HG03097 (cell line): ENCODE results near the gene KLHL29.
A peak's percentile ranks its signal among the peaks of the same experiment; 100 is the strongest.

Experiments
- ATAC-seq: cut with Tn5 transposase; IDR thresholded peaks from one replicate; pipeline ENCODE4 v1.9.1; 2021; ENCODE audit not compliant: unreplicated experiment, low FRiP score

Gene KLHL29

DNA sequence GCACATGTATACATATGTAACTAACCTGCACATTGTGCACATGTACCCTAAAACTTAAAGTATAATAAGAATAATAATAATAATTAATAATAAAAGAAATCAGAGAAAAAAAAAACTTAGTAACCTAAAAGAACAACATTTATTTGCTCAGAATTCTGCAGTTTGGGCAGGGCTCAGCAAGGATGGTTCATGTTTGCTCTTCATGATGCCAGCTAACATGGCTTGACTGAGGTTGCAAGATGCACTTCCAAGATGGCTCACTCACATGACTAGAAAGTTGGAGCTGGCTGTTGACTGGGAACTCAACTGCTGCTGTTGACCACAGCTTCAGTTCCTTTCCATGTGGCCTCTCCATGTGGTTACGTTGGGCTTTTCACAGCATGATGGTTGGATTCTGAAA is 56.4 kb downstream of the KLHL29 start:
- no peak for ATAC-seq

DNA sequence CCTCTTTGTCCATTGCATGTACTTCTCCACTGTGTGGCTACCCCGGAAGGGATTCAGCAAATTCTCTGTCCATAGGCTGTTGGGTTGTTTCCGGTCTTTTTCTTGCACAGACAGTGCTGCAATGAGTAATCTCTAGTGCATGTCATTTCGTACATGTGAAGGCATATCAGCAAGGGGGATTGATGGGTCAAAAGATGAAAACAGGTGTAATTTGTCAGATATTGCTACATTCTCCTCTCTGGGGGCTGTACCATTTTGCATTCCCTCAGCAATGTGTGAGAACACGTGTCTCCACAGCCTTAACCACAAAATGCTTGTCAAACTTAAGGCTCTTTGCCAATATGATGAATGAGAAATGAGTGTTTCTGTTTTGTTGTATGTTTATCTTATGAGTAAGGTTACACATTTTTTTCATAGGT is 60.5 kb downstream of the KLHL29 start:
- no peak for ATAC-seq

DNA sequence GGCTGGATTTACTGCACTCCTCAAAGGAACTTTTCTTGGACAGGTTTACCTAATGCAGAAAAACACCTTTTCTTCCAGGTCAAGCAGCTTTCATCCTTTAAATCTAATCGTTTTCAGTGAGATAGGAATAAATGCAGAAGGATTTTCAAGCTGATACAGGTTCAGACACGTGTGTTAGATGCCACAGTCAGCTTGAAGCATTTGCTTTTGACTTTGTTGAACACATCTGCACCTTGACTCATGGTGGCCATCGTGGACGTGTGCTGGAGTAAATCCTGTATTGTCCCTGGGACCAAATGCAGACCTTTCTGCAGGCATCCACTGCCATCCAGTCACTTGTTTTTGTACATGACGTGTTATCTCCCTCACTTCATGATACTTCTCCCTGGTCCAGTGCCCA is 61.9 kb downstream of the KLHL29 start:
- ATAC-seq = no peak

DNA sequence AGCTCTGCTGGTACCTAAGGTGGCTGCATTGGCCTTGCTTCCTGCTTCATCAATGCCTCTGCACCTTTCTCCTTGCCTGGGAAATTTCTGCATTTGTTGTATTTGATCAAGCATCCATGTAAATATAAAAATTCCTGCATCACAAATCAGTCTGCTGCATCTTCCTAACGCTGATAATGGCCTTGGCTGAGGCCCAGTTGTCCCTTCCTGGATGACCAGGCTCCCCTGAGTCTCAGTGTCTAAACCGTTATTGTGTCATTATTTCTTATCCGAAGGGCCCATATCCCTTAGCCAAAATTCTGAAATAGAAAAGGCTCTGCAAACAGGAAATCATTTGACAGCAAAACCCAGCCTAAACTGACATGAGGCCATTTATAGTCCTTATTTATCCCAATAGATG is 62.4 kb downstream of the KLHL29 start:
- no peak for ATAC-seq

DNA sequence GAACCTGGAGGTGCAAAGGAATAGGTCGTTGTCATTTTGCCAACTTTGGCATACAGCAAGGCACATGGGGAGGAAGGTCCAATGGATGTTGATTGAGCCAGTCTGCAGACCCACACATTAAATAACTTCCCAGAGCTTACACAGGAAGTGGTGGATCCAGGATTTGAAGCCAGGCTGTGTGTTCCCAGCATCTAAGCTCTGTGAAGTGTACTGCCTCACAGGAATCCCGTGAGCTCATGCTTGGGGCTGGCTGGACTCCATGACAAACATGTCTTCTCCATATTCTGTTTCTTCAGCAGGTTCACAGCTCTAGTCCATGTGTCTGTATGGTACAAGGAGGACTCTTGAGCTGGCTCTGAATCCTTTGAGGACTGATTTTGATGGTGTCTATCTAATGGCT is 63.9 kb downstream of the KLHL29 start:
- no peak for ATAC-seq

GRCh38 chr2:23449413-23449812 is 64.4 kb downstream of the KLHL29 start:
- peak; percentile 74 for ATAC-seq

DNA sequence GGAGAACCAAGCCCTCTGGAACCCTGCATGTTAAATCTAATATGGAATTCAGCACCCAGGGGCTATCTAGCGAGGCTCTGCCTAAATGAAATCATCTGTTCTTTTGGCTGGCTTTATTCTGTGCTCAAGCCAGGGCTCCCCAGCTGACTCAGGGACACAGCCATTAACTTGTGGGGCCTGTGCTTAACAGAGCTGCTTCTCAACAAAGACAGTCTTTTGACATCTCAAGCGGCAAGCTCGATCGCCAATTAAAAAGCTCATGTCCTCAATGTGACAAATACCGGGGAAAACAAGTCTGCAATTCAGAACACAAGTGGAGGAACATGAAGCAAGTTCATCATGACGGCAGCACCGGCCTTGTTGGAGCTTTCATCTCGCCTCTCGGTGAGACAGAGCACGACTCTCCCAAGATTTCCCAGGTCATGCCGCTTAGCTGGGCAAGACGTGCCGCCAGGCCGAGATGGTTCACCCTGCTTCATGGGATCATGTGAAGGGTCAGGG is 64.9 kb downstream of the KLHL29 start:
- no peak for ATAC-seq

GRCh38 chr2:23452372-23452771 is 67.4 kb downstream of the KLHL29 start:
- no peak for ATAC-seq

DNA sequence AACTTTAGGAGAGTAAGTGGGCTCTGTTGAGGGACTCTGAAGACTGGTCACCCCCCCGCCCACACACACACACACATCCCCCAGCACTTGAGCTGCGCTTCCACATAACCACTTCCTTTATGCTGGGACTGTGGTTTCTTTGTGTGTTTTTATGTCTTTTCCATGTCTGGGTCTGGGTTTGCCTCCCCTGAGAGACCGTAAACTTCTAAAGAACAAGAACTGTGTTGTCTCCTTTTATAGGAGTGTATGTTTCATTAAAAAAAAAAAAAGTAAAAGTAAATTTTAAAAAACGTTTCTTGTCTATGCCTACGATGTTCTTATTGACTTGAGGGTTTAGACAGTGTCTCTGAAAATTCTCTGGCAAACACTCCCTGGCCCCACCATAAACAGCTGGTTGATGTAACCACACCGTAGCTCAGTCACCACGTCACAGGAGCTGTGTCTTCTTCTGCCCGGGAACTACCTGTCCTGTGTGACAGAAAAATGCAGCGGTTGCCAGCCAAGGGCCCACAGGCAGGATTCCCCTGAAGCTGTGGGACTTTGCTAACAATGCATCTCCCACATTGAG is 68.0 kb downstream of the KLHL29 start:
- ATAC-seq = peak; percentile 44

DNA sequence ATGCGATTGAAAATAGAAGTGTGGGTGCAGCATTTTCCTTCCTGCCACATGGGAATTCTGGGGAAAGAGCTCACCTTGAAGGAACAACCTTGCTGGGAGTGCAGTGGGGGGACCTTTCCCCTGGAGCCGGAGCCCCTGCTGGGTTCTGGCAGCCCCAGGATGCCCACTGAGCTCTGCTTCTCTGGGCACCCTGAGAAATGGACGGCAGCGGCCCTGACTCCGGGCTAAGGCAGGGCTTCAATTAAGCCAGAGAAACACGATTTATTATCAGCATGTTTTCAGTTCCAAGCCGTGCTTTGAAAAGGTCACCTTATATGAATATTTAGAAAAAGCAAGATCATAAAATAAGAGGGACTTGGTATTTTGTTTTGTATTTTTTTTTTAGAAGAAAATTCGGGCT is 68.5 kb downstream of the KLHL29 start:
- no peak for ATAC-seq

DNA sequence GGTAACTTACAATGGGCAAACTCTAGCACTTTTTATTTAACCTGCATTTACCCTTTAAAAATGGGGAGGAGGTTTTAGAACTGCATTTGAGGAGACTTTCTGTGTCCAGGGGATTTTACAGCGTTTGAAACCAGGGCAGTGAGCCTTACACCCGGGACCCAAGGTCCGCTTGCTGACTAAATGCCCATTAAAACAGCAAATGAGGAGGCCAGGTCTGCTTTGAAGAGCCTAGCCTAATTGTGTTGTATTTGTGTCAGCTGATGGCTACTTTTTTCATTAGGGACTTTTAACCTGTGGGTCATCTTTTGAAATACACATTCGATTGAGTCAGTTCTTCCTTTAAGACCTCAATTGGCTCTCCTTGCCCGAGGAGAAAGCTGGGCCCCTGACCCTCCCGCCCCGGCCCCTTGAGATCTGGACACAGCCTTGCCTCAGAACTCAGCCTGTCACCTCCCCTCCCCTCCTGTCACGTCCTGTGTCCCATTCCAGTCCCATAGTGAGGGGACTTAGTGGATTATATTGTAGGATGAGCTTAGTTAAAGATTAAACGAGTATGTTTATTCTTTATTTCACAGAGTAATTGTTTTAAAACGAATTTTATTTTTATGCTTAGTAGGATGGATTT is 69.0 kb downstream of the KLHL29 start:
- no peak for ATAC-seq

GRCh38 chr2:23454501-23455120 is 69.6 kb downstream of the KLHL29 start:
- no peak for ATAC-seq

GRCh38 chr2:23456396-23456795 is 71.4 kb downstream of the KLHL29 start:
- ATAC-seq = no peak

DNA sequence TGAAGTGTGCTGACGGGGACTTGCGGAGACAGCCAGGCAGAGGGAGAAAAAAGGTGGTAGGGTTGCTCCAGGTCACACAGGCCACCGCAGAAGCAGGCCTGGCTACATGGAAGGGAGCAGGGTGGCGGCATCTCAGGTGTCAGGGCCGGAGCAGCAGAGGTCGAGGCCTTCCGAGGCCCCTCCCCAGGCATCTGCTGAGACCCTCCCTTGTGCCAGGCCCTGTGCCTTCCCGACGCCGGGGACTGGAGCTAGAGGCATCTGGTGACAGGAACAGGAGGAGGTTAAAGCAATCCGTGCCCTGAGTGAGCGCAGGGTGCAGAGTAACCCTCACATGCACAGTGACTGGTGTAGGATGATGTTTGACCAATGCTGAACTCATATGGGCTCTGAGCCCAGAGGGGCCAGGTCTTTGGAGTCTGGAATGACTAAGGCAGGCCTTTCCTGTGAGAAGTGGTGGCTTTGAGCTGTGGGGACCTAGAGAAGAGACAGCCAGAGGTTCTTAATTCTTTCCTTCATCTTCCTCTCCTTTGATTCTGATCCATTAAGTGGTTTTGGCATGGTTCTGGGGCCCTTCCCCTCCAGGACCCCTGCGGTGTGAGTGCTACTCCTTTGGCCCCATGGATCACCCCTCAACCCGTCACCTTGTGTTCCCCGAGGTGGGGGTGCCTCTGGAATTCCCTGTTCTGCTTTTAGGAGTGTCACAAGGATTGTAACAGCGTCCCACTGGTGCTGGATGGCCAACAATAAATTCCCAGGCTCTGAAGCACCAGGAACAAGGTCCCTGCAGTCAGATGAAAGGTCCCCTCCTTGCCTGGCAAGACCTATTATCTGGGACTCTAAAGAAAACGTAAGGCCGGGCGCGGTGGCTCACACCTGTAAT is 72.1 kb downstream of the KLHL29 start:
- ATAC-seq = no peak

DNA sequence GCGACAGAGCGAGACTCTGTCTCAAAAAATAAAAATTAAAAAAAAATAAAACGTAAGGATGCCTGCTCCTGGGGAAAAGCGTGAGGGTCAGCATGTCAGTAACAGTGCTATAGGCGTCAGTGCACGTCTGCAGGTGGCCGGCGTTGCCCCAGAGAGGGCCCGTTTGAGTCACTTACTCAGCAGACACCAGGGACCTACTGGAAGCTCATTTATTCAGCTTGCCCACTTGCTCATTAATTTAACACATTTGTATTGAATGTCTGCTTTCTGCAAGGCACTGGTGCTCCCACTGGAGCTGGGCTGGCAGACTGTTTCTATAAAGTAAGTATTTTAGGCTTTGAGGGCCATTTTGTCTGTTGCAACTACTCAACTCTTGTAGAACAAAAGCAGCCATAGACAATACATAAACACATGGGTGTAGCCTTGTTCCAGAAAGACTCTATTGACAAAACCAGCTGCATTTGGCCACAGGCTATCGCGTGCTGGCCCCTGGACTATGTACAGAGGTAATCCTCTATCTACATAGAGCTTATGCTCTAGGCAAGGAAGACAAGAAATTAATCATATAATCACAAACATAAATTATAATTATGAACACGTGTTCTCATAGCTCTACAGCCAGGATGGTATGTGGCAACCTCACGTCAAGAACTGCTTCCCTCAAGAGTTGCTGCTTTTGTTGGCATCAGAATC is 73.2 kb downstream of the KLHL29 start:
- ATAC-seq = no peak

GRCh38 chr2:23459032-23459431 is 74.1 kb downstream of the KLHL29 start:
- ATAC-seq = no peak

DNA sequence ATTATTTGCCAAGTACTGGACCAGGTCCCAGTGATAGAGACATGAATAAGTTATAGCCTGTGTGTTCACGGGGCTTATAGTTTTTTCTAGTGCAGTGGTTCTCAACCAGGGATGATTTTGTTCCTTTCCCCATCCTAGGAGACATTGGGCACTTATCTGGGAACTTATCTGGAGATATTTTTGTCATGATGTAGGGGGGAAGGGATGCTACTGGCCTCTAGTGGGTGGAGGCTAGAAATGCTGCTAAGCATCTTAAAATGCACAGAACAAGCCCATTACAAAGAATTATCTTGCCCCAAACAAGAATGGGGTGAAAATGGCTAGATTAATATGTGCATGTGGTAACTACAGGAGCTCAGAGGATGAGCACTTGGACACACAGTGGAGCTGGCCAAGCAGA is 75.2 kb downstream of the KLHL29 start:
- no peak for ATAC-seq

GRCh38 chr2:23460993-23461392 is 76.0 kb downstream of the KLHL29 start:
- ATAC-seq = no peak

- no peak for ATAC-seq
Observed at GRCh38 chr2:23464156-23464555, 79.2 kb downstream of the KLHL29 start.

DNA sequence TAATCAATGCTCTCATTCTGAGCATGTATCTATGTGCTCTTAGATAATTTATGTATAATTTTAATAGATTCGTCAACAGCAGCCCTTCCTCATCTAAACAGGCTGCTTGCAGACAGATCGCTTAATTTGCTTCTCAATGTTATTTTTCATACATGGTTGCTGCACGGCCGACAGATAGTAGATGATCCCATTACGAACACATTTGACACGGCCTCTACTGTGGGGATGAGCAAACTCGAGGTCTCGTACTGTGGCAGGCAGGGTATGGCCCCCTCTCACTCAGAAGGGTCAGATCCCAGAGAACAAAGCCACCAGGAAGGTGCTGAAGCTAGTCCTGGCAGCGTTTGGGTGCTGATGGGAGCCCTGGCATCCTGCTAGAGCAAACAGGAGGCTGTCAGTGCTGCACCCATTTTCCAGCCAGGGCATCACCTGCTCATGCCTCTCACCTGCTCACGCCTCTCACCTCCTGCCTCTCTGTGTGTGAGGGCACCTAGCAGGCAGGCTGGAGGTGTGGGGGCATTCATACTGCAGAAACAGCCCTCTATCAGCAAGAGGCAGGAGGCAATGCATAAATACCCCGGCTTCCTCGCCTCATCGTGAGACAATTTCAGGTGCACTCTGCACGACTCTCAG is 80.0 kb downstream of the KLHL29 start:
- no peak for ATAC-seq
